SK-N-SH (cell line): ENCODE measurements around the gene MYBPH. TPM values are rescaled to one million over a fixed set of nuclear protein-coding genes. Genes with fewer than 3 reads are reported as not detected.

ENCODE experiments used
- CTCF ChIA-PET: fragments of 300-600, 350-600 bp; formaldehyde crosslinking; extraction: SDS; loops from one replicate; lab custom pipeline; 2021; lab: Yijun Ruan, JAX
- POLR2A ChIA-PET: fragments of 350-600 bp; sonication (Branson Sonifier 250); formaldehyde crosslinking; extraction: SDS; loops from one replicate; lab custom pipeline; 2020; ENCODE audit warnings: antibody characterized with exemption, inconsistent platforms; lab: Yijun Ruan, JAX
- DNase-seq: peaks from one replicate; pipeline ENCODE4 v3.0.0; 2012
- H2AFZ ChIP-seq: fragments of 200-600 bp; sonication (generic); 2 replicates; pipeline ENCODE4 v1.8.1; 2016; ENCODE audit warnings: antibody characterized with exemption, mild to moderate bottlenecking, low read depth
- H3F3A ChIP-seq: fragments of 200-600 bp; sonication (generic); replicated peaks from 2 replicates; pipeline ENCODE3; 2016; ENCODE audit warnings: antibody characterized with exemption, mild to moderate bottlenecking; ENCODE audit not compliant: insufficient read depth
- H3K27ac ChIP-seq, 2 experiments: fragments of 200-500 bp in 1 of 2; fragments of 200-600 bp in 1 of 2; sonication (Bioruptor generic) in 1 of 2; sonication (generic), shearing (Covaris generic) in 1 of 2; 2 replicates each; pipeline versions ENCODE4 v1.5.1 to v1.6.1; 2014 to 2016; ENCODE audit warnings: low read depth in 2 of 2, inconsistent platforms in 1 of 2, low read length in 1 of 2, mild to moderate bottlenecking in 1 of 2, mixed read lengths in 1 of 2
- H3K27me3 ChIP-seq: fragments of 200-600 bp; sonication (generic), shearing (Covaris generic); 2 replicates; pipeline ENCODE4 v1.6.1; 2016; ENCODE audit warnings: mixed run types; ENCODE audit not compliant: insufficient read depth
- H3K36me3 ChIP-seq, 2 experiments: fragments of 200-500 bp in 1 of 2; fragments of 200-600 bp in 1 of 2; sonication (Bioruptor generic) in 1 of 2; sonication (generic) in 1 of 2; replicated peaks in 1 of 2; 2 replicates each; pipeline versions ENCODE3 to v1.5.1; 2014 to 2016; ENCODE audit warnings: low read length in 1 of 2, mild to moderate bottlenecking in 1 of 2; ENCODE audit not compliant: insufficient read depth in 2 of 2, control insufficient read depth in 1 of 2
- H3K4me1 ChIP-seq, 2 experiments: fragments of 200-500 bp in 1 of 2; fragments of 200-600 bp in 1 of 2; sonication (Bioruptor generic) in 1 of 2; sonication (generic), shearing (Covaris generic) in 1 of 2; 2 replicates each; pipeline versions ENCODE4 v1.5.1 to v1.6.1; 2014 to 2016; ENCODE audit warnings: low read depth in 1 of 2, low read length in 1 of 2, mixed run types in 1 of 2; ENCODE audit not compliant: insufficient read depth in 2 of 2, control insufficient read depth in 1 of 2
- H3K4me2 ChIP-seq: fragments of 200-600 bp; sonication (generic), shearing (Covaris generic); 2 replicates; pipeline ENCODE4 v1.6.1; 2017; ENCODE audit warnings: mixed run types
- H3K4me3 ChIP-seq, 2 experiments: fragments of 200-500 bp in 1 of 2; fragments of 200-600 bp in 1 of 2; sonication (Bioruptor generic) in 1 of 2; sonication (generic), shearing (Covaris generic) in 1 of 2; 2 replicates each; pipeline versions ENCODE4 v1.5.1 to v1.8.1; 2014 to 2016; ENCODE audit warnings: low read depth in 2 of 2, inconsistent platforms in 1 of 2, low read length in 1 of 2, mild to moderate bottlenecking in 1 of 2, mixed read lengths in 1 of 2, moderate library complexity in 1 of 2
- H3K79me2 ChIP-seq: fragments of 200-600 bp; sonication (generic); 2 replicates; pipeline ENCODE4 v1.8.1; 2017; ENCODE audit warnings: mild to moderate bottlenecking; ENCODE audit not compliant: insufficient read depth
- H3K9ac ChIP-seq: fragments of 200-600 bp; sonication (generic); 2 replicates; pipeline ENCODE4 v1.6.1; 2017; ENCODE audit warnings: mixed run types
- H3K9me2 ChIP-seq: fragments of 200-600 bp; sonication (generic); 2 replicates; pipeline ENCODE4 v1.6.1; 2017; ENCODE audit warnings: mixed run types
- H3K9me3 ChIP-seq: fragments of 200-600 bp; sonication (generic); 2 replicates; pipeline ENCODE4 v1.6.1; 2017; ENCODE audit warnings: mixed run types, mild to moderate bottlenecking, moderate library complexity
- H4K20me1 ChIP-seq: fragments of 200-600 bp; sonication (generic); 2 replicates; pipeline ENCODE4 v1.6.1; 2017; ENCODE audit warnings: mild to moderate bottlenecking, mixed run types; ENCODE audit not compliant: insufficient read depth
- CHD2 ChIP-seq: fragments of 150-350 bp; IDR thresholded peaks from 2 replicates; pipeline ENCODE4 v1.6.1; 2018; ENCODE audit warnings: low read length; ENCODE audit not compliant: partially characterized antibody
- ELF1 ChIP-seq: IDR thresholded peaks from 2 replicates; pipeline ENCODE4 v1.4.0; 2012
- EP300 ChIP-seq, 2 experiments: IDR thresholded peaks; 2 replicates each; pipeline versions ENCODE4 v1.4.0 to v1.6.1; 2012; ENCODE audit warnings: borderline replicate concordance in 1 of 2, low read depth in 1 of 2, low read length in 1 of 2
- EZH2phosphoT487 ChIP-seq: fragments of 200-600 bp; sonication (generic); IDR thresholded peaks from 2 replicates; pipeline ENCODE4 v1.6.1; 2017; ENCODE audit warnings: low read depth, mixed run types, mild to moderate bottlenecking, antibody characterized with exemption, moderate library complexity, borderline replicate concordance
- GABPA ChIP-seq: IDR thresholded peaks from 2 replicates; pipeline ENCODE4 v1.4.0; 2012; ENCODE audit warnings: low read depth, mild to moderate bottlenecking
- JUND ChIP-seq: IDR thresholded peaks from 2 replicates; pipeline ENCODE4 v1.4.0; 2012
- NRF1 ChIP-seq: IDR thresholded peaks from 2 replicates; pipeline ENCODE4 v1.6.1; 2012; ENCODE audit warnings: low read depth, mild to moderate bottlenecking, low read length
- PBX3 ChIP-seq: IDR thresholded peaks from 2 replicates; pipeline ENCODE4; 2012
- POLR2AphosphoS5 ChIP-seq: IDR thresholded peaks from 2 replicates; pipeline ENCODE4 v1.6.1; 2012; ENCODE audit warnings: low read depth, low read length
- RAD21 ChIP-seq: IDR thresholded peaks from 2 replicates; pipeline ENCODE4 v1.6.1; 2012; ENCODE audit warnings: mild to moderate bottlenecking, low read length
- RXRA ChIP-seq: IDR thresholded peaks from 2 replicates; pipeline ENCODE4 v1.4.0; 2012; ENCODE audit warnings: low read depth, mild to moderate bottlenecking, borderline replicate concordance
- TAF1 ChIP-seq: IDR thresholded peaks from 2 replicates; pipeline ENCODE4 v1.6.1; 2012; ENCODE audit warnings: low read depth, mild to moderate bottlenecking, low read length, moderate library complexity, borderline replicate concordance
- TCF12 ChIP-seq: IDR thresholded peaks from 2 replicates; pipeline ENCODE4 v1.4.0; 2012
- TEAD4 ChIP-seq: IDR thresholded peaks from 2 replicates; pipeline ENCODE4 v1.4.0; 2012; ENCODE audit warnings: mild to moderate bottlenecking, borderline replicate concordance; ENCODE audit not compliant: insufficient read depth
- YY1 ChIP-seq: IDR thresholded peaks from 2 replicates; pipeline ENCODE4 v1.4.0; 2012; ENCODE audit warnings: low read depth, mild to moderate bottlenecking
- ZBTB33 ChIP-seq: IDR thresholded peaks from 2 replicates; pipeline ENCODE4 v1.4.0; 2012; ENCODE audit warnings: low read depth, borderline replicate concordance
- WGBS: methylation state at CpG from one replicate; pipeline ENCODE4 v1.1.6; 2017; ENCODE audit warnings: low lambda C conversion rate; 5-methylcytosine and 5-hydroxymethylcytosine counted together
- polyA plus RNA-seq, 3 experiments: library from polyadenylated mRNA; depleted of rRNA; stranded (reverse); fragments of >200 nt; gene quantifications; 2 replicates each; pipeline ENCODE4 v1.2.3, GENCODE V29; 2012
- TF ChIP-seq, protein P1 (sequence below): fragments of 200-600 bp; sonication (generic); IDR thresholded peaks from 2 replicates; pipeline ENCODE4 v1.6.1; 2017; ENCODE audit warnings: antibody characterized with exemption, mild to moderate bottlenecking, moderate library complexity
- TF ChIP-seq, protein P2 (sequence below): fragments of 150-350 bp; IDR thresholded peaks from 2 replicates; pipeline ENCODE4 v1.6.1; 2016; ENCODE audit warnings: mild to moderate bottlenecking, low read depth, low read length
- TF ChIP-seq, protein P3 (sequence below): IDR thresholded peaks from 2 replicates; pipeline ENCODE4 v1.6.1; 2012; ENCODE audit warnings: mild to moderate bottlenecking, low read depth, low read length, moderate library complexity

MYBPH gene
- polyA plus RNA-seq, 1 of the 3 experiments (the other 2 are of a cell fraction) = 0.12 TPM

DNA sequence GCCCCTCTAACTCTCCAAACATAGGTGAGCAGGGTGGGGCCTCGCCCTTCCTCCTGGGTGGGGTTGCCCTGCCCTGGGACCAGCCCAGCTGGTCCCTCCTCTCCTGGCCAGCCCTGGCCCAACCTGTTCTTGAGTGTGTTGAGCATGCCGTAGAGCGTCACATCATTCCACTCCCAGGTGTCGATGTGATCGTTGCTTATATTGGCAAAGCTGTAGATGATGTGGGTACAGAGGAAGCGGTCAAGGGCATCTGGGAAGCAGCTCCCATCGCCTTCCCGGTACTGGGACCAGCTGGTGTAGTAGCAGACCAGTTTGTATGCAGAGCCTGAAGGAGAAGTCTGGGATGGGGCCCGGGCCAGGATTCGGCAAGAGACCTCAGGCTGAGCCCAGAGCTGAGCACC, 9.4 kb upstream of the MYBPH start (continued):
- TF ChIP-seq PBX3 = no peak
- no peak for TF ChIP-seq JUND
- TF ChIP-seq POLR2AphosphoS5 = no peak
- no peak for TF ChIP-seq TCF12
- TF ChIP-seq EP300 (IDR thresholded peaks at IDR 0.05; ENCODE audit: borderline replicate concordance in 1 of 2, low read depth in 1 of 2, low read length in 1 of 2) = no peak
- TF ChIP-seq RAD21 = no peak
- no peak for TF ChIP-seq GABPA
- no peak for TF ChIP-seq YY1
- TF ChIP-seq NRF1 = no peak
- no peak for TF ChIP-seq TAF1

- POLR2A ChIA-PET = no interaction called here
- 90% methylated on average over 4 of the region's 4 CpGs for WGBS
- TF ChIP-seq ELF1 (no peak), ZBTB33 (no peak), EZH2phosphoT487 (no peak), EP300 (IDR thresholded peaks at IDR 0.05; ENCODE audit: borderline replicate concordance in 1 of 2, low read depth in 1 of 2, low read length in 1 of 2) (no peak), CHD2 (no peak), PBX3 (no peak), TAF1 (no peak), TEAD4 (no peak), YY1 (no peak), RAD21 (no peak), JUND (no peak), RXRA (no peak)
- TF ChIP-seq, protein P1, sequence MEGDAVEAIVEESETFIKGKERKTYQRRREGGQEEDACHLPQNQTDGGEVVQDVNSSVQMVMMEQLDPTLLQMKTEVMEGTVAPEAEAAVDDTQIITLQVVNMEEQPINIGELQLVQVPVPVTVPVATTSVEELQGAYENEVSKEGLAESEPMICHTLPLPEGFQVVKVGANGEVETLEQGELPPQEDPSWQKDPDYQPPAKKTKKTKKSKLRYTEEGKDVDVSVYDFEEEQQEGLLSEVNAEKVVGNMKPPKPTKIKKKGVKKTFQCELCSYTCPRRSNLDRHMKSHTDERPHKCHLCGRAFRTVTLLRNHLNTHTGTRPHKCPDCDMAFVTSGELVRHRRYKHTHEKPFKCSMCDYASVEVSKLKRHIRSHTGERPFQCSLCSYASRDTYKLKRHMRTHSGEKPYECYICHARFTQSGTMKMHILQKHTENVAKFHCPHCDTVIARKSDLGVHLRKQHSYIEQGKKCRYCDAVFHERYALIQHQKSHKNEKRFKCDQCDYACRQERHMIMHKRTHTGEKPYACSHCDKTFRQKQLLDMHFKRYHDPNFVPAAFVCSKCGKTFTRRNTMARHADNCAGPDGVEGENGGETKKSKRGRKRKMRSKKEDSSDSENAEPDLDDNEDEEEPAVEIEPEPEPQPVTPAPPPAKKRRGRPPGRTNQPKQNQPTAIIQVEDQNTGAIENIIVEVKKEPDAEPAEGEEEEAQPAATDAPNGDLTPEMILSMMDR = no peak
- TF ChIP-seq, protein P2, sequence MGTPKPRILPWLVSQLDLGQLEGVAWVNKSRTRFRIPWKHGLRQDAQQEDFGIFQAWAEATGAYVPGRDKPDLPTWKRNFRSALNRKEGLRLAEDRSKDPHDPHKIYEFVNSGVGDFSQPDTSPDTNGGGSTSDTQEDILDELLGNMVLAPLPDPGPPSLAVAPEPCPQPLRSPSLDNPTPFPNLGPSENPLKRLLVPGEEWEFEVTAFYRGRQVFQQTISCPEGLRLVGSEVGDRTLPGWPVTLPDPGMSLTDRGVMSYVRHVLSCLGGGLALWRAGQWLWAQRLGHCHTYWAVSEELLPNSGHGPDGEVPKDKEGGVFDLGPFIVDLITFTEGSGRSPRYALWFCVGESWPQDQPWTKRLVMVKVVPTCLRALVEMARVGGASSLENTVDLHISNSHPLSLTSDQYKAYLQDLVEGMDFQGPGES = no peak
- TF ChIP-seq, protein P3, sequence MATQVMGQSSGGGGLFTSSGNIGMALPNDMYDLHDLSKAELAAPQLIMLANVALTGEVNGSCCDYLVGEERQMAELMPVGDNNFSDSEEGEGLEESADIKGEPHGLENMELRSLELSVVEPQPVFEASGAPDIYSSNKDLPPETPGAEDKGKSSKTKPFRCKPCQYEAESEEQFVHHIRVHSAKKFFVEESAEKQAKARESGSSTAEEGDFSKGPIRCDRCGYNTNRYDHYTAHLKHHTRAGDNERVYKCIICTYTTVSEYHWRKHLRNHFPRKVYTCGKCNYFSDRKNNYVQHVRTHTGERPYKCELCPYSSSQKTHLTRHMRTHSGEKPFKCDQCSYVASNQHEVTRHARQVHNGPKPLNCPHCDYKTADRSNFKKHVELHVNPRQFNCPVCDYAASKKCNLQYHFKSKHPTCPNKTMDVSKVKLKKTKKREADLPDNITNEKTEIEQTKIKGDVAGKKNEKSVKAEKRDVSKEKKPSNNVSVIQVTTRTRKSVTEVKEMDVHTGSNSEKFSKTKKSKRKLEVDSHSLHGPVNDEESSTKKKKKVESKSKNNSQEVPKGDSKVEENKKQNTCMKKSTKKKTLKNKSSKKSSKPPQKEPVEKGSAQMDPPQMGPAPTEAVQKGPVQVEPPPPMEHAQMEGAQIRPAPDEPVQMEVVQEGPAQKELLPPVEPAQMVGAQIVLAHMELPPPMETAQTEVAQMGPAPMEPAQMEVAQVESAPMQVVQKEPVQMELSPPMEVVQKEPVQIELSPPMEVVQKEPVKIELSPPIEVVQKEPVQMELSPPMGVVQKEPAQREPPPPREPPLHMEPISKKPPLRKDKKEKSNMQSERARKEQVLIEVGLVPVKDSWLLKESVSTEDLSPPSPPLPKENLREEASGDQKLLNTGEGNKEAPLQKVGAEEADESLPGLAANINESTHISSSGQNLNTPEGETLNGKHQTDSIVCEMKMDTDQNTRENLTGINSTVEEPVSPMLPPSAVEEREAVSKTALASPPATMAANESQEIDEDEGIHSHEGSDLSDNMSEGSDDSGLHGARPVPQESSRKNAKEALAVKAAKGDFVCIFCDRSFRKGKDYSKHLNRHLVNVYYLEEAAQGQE = no peak
Measured at GRCh38 chr1:203184467-203184866, 8.8 kb upstream of the MYBPH start.

More at GRCh38 chr1:203184467-203184866, 8.8 kb upstream of the MYBPH start:
- Histone ChIP-seq H3K27me3 (no peaks in the 10 kb centered on the region), H3K9ac (no peak overlapping the region), H3K9me3 (no peaks in the 10 kb centered on the region), H3K4me1 (peaks cover 0 to 26% of the 10 kb centered on the region in 2 experiments; a peak in 1 of 4 replicates), H3K27ac (no peak overlapping the region), H3F3A (no peaks in the 10 kb centered on the region), H3K4me2 (no peak overlapping the region), H4K20me1 (no peaks in the 10 kb centered on the region), H3K36me3 (no peaks in the 10 kb centered on the region), H3K4me3 (no peak overlapping the region), H3K79me2 (no peaks in the 10 kb centered on the region), H2AFZ (no peak overlapping the region), H3K9me2 (no peaks in the 10 kb centered on the region)
- no peak for DNase-seq
- CTCF ChIA-PET = interaction anchor here (1.6 to 1.7 kb wide), 3 partner anchors 8 to 83 kb away, joined by 4 to 9 read pairs (median 4); no protein-coding TSS in a partner anchor
